ENCODE data around the gene GRWD1.

GRWD1 gene

DNA sequence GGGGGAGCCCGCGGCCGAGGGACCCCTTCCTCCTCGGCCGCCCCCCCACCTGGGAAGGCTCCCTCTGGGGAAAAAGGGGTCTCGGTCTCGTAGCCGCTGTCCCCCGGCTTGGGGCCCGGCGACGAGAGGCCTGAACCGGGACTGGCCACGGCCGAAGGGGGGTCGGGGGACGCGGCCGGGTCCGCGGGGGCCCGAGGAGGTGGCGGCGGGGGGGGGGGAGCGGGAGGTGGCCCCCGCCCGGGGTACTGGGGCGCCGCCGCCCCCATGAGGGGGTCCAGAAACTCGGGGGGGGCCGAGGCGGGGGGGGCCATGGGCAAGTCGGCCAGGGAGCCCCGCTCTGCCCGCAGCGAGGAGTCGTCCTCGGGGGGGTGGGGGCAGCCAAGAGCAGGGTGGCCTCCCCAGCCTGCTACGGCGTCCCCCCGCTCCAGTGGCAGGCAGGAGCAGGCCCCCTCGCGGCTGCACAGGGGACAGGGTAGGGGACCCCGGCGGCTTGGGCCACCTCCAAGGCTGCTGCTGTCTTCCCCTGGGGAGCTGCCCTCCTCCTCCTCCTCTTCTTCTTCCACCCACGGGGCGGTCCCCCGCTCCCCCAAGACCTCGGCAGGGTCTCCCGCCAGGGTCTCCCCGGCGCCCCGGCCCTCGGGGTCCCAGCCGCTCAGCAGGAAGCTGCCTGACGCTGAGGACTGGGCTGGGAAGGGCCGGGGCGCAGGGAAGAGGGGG is 53.0 kb downstream of the GRWD1 start:
- no peak for DNase-seq

DNA sequence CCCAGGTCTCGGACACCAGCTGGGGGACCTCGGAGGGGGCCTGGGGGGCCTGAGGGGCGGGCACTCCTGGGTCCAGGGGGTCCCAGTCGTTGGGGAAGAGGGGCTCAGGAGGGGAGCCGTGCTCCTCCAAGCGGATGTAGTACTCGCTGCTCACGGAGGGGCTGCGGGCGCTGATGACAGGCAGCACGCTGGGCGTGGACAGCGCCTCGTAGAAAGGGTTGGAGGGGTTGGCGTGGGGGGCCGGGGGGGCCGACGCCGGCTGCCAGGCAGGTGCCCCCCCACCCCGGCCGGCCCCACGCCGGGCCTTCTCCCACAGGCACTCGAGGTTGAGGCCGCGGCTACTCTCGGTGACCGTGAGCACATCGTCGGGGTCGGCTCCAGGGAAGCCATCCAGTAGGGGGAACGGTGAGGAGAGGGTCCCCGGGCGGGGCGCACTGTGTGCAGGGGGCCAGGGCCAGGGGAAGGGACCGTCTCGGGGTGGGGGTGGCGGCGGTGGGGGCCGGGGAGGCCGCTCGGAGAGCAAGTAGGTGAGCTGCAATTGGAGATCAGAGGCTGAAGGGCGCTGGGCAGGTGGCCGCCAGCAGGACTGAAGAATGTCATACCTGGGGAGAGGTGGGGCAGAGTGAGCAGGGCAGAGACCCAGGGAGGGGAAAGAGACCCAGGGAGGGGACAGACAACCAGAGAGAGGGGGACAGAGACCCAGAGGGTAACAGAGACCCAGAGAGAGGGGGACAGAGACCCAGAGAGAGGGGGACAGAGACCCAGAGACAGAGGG is 53.7 kb downstream of the GRWD1 start:
- no peak for DNase-seq

DNA sequence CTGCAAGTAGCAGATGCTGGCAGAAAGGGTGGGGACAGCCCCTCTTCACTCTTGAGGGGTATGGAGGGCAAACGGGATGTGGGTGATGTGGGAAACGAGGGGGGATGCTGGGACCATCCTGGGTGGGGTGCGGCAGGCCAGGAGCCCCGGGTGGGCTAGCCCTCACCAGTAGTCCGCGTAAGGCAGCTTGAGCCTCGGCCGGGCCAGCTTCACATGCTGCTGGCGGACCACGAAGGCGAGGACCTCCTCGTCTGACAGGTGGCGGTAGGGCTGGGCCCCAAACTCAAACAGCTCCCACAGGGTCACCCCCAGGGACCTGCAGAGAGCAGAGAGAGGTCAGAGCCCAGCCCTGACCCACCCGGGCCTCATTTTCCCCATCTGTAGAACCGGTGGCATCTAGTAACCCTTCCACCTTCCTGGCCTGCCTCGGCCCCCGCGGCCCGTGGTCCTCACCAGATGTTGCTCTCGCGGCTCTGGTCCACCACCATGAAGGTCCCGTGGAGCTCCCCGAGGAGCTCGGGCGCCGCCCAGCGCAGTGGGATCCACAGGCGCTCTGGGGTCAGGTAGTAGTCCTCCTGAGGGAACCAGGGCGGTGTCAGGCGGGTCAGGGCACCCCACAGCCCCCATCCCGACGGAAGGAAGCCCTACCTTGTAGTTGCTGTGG is 55.2 kb downstream of the GRWD1 start:
- DNase-seq, result peak; percentile 25

DNA sequence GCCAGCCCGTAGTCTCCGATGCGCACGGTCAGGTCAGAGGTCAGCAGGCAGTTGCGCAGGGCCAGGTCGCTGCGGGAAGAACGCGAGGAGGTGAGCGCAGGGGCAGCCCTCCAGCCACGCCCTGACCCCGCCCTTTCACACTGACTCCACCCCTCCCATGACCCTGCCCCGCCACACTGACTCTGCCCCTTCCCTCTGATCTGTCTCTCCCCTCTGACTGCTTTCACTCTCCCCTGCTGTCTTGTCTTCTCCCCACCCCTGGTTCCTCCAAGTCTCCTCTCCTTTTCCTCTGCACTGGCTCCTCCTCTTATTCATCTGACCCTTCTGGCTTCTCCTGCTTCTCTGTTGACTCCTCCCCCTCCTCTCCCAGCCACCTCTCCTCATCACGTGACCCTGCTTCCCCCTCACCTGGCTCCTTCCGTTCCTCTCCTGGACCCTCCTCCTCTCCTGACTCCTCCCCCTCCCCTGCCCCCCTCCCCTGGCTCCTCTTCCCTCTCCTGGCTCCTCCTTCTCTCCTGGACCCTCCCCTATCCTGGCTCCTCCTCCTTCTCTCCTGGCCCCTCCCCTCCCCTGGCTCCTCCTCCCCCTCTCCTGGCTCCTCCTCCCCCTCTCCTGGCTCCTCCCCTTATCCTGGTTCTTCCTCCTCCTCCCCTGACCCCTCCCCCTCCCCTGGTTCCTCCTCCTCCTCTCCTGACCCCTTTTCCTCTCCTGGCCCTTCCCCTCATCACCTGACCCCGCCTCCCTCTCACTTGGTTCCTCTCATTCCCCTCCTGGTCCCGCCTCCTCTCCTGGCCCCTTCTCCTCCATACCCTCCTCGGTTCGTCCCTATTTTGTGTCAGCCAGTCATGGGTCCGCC is 55.9 kb downstream of the GRWD1 start:
- DNase-seq, result no peak

DNA sequence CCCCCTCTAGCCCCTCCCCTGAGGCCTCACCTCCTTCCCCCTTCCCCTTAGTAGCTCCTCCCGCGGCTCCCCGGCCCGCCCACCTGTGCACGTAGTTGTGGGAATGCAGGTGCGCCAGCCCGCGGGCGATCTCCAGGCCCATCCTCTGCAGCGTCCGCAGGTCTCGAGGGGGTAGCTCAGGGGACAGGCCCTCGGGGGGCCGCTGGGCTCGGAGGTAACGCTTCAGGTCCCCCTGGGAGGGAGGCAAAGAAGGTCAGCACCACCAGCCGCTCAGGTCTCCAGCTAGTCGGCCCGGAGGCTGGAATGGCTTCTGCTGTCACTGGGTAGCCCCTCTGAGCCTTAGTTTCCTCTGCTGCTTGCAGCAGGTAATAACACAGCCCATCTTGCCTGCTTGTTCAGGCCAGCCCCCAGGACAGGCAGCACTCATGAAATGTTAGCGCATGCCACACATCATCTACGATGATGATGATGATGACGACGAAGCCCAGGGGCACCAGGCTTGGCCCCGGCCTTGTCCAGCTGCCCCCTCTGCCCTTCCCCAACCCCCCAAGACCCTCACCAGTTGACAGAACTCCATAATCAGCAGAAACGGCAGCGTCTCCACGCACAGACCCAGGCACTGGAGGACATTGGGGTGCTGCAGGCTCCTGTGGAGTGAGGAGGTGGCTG is 56.7 kb downstream of the GRWD1 start:
- no peak for DNase-seq

DNA sequence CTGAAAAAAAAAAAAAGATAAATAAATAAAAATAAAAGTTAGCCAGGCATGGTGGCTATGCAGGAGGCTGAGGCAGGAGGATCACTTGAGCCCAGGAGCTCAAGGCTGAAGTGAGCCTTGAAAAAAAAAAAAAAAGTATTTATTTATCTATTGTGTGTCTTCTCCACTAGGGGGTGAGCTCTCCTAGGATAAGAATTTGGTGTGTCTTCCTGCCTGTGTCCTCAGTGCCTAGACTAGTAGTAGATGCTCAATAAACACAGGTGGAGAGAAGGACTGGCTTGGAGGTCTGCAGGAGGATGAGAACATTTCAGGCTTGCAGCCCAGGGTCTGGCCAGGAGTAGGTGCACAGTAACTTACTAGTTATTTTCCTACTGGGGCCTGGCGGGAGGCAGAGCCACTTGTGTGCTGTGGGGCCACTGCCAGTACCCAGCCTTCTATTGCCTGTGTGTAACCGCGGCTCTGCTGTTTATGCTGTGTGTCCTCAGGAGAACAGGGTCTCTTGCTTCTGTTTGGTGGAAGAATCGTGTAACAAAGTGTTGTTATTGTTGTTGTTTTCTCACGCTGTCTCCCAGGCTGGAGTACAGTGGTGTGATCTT is 60.5 kb downstream of the GRWD1 start:
- no peak for DNase-seq
